8988T (cell line): ENCODE results near the gene ELFN2.

Experiments used
- DNase-seq: peaks from one replicate; pipeline ENCODE4 v3.0.0; 2011

The ELFN2 gene

DNA sequence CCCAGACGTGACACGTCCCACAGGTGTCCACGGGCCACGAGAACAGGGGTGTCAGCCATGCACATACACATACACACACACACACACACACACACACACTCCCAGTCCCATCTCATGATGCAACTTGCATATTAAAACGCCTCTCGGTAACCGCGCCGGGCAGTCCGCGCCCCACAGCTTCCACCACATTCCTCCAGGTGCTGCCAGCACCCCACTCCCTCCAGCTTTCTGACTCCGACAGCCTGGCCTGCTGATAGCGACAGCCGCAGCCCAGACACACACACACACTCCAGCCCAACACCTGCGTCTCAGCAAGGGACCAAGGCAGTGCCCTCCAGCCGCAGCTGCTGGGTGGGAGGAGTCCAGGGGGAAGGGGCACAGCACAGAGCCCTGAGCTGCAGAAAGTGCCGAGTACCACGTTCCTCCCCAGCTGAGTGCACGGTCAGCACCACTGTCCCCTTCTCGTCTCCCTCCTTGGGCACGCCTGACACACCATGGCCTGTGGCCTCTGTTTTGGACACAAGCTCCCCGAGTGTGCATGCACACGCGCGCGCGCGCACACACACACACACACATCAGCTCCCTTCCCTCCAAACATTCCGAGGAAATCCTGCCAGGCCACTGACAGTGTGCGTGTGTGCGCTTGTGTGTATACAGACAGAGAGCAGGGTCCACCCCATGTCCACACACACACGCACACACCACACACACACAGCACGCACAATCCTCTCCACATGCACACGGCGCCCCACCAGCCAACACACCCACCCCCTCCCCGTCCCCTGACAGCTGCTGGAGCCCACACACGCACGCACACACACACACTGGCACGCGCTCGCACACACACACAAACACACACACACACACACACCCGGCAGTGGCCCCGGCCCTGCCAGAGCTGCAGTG is 1.2 kb downstream of the ELFN2 start:
- no peak for DNase-seq

DNA sequence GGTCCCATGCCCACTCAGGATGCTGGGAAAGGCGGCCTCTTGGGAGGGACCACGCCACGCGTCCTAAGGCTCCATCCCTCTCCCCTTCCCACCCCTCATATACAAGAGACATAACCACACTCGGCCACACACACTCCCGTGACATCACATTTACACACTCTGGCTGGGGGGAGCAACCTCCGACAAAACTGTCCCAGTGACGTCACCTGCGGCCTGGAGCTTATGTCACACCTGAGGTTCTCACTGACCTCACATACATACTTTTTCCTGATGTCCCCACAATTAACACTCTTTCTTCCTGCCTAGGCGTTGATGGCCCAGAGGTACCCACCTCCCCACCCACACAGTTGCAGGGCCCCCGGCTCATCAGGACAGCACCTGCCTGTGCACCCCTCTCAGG is 1.9 kb downstream of the ELFN2 start:
- DNase-seq, result no peak

DNA sequence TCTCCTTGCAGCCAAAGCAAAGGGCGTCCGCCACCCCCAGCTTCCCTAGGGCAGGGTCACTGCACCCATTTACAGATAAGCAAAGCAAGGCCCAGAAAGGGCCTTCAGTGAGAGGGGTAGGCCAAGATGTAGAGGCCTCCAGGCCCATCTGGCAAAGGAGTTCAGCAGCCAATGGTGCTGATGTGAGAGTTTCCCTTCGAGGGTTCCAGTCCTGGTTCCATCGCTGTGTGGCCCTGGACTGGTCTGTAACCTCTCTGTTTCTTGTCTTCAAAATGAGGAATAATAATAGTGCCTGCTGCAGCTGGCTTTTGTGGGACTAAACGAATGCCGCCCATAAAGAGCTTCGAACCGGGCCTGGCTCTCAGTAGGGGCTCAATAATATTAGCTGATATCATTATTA is 4.0 kb downstream of the ELFN2 start:
- DNase-seq, result no peak

DNA sequence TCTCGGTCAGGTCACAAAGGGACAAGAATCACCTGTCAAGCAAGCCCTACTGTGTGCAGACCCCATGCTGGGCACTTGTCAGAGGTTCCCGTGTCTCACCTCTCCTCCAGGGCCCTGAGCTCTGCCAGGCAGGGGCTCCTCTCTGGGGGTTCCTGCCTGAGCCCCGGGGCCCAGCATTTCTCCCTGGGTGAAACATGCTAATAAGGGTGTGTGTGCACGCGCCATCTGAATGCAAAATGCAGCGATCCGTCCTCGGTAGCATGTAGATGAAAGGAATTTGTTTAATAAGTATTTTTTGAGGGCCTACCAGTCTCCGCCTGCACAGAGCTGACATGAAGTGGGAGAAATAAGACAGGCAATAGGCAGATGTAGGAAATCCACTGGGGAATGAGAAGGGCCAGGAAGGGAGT is 5.8 kb downstream of the ELFN2 start:
- peak; percentile 17 for DNase-seq

DNA sequence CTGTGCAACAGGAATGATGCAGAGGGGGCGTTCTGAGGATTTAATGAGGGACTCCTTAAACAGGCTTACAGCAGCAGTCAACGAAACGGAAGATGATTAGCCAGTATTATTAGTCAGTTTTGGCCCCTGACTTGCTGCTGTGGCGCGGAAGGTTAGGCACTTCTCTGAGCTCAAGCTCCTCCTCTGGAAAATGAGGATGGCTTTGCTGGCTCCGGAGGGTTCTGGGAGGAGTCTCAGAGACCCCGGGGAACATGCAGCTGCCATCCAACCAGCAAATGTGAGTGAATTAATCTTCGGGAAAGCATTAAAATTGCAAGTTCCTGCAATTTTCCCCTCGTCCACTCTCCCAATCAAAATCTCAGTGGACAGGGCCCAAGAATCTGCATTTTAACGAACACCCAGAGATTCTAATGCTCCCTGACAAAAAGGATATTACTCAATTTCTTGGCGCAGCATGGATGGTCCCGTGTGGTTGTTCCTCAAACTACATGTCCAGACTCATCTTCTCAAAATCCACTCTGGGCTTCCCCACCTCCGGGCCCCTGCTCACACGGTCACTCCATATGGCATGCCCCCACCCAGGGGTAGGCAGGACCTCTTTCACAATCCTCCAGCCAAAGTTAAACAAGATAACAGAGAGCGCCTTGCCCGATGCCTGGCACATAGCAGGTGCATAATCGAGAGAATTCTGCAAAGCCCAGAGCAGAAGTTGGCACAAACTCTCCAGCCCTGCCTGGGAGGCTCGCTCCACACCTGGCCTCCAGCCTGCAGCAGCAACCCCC is 6.4 kb downstream of the ELFN2 start:
- DNase-seq, result no peak

DNA sequence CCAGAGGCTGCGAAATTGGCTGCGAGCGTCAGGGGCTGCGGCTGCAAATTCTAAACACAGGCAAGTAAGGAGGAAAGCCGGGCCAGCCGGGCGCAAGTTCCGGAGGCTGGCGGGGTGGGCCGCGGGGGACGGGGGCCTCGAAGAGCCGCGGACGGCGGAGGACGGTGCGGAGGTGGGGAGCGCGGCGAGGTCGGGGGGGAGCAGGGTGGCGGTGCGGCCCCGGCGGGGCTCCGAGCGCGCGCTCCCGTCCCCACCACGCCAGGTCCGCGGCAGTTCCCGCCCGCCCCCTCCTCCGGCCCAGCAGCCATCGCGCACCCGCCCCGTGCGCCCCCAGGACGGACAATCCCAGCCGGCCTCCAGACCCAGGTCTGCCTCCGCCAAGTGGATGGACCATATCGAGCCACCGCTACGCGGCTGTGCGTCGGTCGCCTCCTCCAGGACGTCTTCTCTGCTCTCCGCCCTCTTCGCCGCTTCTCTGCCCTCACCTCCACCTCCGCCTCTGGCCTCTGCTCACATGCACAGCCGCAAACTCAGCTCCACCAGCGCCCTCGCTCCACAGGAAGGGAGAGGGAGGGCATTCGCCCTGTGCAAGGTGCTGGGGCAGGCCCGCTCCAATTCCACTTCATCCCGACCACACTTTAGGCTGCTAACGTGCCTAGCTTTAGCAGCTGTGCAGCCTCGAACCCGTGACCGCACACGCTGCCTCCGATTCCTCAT is 7.2 kb downstream of the ELFN2 start:
- peak; percentile 62 for DNase-seq

DNA sequence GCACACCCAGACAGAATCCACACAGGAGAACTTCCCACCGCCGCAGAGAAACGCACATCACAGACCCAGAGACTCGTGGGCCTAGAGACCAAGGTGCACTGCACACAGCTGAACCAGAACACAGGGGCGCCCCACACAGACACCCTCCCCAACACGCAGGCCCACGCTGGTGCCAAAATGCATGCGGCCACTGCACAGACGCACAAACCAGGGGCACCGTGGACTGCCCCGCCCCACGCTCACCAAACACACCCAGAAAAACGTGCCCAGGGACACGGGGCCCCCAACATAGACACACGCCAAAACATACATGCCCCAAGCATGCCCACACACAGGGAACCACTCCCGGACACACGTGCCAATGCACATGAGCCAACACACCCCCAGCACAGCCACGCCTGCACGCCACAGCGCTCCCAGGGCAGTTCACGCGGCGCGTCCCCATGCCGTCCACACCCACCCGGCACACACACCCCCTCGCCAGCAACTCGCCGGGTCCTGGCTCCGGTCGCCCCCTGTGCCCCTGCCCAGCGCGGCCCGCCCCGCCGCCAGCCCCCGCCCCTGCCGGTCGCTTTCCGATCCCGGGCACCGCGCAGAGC is 7.8 kb downstream of the ELFN2 start:
- DNase-seq, result no peak

DNA sequence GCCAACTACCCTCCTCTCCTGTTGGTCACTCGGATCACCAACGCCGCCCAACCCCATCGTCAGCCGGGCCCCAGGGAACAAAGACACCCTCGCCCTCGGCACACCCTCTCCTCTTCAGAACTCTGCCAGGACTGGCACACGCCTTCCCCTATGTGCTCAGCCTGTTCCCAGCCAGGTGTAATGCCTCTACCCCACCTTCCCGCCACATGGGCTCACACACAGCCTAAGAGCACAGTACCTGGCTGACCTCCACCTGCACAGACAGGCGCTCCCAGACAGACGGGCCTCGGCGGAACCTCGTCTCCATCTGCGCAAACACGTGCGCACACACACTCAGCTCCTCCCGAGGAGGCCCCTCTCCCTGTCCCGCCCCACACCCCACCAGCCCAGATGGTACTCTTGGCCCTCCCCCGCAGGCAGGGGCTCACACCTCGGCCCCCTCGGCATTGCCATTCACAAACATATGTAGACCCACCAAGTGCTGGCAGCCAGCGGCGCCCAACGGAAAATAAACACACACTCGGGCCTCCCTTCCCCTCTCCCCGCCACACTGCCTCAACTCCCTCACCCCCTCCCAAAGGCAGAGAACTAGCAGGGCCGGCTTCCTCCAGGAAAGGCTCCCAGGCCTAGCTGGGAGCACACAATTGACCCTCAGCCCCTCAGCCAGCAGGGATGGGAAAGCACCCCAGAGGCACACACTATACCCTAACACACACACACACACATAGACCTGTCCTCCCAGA is 8.5 kb downstream of the ELFN2 start:
- DNase-seq, result no peak

DNA sequence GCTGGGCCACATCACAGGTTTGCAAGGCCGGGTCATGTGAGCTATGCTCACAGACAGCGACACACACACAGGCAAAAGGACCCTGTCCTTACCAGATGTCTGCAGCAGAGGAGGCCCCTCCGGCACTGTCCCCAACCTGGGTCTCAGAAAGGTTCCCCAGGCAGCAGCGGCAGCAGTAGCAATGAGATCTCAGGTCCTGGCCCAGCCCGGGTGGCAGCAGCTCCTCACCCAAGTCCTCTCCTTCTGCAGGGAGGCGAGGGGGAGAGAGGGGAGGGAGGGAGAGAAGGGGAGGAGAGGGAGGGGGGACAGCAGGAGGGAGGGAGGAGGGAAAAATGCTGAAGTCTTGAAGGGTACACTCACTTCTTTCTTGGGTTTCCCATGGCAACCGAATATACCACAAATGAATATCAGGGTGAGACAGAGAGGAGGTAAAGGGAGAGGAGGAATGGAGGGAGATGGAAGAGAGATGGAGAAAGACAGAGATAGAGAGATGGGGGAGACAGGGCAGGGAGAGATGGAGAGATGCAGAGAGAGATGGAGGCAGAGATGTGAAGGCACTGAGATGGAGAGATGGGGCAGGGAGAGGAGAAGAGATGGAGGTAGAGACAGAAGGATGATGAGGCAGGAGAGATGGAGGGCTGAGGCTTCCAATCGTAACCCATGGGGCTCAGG is 9.5 kb downstream of the ELFN2 start:
- DNase-seq, result no peak

DNA sequence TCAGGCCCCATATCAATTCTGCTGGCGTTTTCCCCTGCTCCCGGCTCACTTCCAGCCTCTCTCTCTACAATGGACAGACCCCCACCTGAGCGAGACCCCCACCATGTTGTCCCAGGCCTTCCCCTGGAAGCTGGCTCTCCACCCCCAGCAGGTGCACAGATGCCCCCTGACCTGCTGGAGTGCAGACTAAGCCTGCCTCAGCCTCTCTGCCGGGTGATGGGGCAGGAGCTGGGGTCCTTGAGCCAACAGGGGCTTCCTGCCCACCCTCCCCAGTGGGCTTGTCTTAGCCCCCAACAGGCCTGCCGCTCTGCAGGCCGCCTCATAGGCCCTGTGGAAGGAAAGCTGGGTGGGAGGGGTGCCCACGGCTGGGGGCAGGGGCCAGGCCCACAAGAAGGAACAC is 10.0 kb downstream of the ELFN2 start:
- DNase-seq, result no peak

DNA sequence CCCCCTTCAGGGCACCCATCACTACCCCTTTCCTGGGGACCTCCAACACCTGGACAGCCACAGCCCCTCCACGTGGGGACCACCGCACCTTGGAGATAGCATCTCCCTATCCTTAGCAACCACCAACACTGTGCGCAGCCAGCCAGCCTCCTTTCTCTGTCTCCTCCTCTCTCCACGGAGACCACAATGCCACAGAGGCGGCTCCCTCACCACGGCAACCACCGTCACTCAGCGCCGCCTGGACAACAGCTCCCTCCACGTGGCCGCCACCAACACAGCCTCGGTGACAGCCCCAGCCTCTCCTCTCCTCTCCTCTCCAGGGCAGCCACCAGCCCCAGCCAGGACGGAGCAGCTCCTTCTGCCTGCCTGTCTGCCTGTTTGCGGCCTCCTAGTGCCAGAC is 10.5 kb downstream of the ELFN2 start:
- DNase-seq, result no peak

DNA sequence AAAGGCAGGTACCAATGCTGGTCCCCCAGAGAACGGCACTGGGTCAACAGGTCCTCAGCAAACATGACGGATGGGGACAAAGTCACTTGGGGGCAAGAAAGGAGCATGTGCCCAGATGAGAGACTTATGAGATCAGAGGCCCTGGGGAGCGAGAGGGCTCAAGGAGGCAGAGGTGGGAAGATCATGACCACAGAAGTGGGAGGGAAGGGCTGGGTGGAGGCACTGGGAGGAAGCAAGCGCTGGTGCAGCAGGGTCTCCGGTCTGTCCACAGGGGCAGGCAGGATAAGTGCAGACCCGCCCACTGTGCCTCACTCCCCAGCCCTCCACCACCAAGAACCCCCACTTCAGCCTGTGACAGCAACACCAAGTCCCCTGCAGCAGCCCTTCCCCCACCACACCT is 10.9 kb downstream of the ELFN2 start:
- no peak for DNase-seq

DNA sequence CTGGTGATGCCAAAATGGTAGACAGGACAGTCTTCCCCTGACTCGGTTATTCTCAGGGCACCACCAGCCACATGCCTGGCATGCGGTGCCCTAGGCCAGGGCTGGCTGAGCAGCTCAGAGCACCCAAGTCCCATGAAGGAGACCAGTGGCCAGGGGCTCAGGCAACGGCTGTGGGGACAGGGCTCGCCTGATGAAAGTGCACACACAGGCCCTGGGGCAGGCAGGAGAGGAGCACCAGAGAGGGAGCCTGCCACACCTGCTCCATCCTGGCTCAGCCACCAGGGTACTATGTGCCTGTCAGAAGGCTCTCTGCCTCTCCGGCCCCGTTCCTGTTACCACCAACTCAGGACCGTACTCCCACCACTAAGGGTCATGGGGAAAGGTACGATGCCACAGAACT is 12.1 kb downstream of the ELFN2 start:
- no peak for DNase-seq

DNA sequence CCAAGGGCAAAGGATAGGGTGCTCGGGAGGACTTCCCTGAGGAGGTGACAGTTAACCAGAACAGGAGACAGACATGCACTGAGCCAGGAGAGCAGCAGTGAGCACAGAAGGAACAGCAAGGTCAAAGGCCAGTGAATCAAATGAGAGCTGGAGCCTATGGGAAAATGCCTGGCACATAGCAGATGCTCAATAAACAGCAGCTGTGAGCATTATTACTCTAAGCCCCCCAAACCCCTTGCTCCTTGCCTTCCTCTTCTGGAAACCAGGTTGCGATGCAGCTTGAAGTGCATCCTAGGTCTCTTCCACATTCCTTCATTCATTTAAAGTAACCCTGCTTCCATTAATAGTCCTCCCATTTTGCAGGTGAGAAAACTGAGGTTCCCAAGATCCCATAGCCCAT is 13.0 kb downstream of the ELFN2 start:
- DNase-seq, result no peak

DNA sequence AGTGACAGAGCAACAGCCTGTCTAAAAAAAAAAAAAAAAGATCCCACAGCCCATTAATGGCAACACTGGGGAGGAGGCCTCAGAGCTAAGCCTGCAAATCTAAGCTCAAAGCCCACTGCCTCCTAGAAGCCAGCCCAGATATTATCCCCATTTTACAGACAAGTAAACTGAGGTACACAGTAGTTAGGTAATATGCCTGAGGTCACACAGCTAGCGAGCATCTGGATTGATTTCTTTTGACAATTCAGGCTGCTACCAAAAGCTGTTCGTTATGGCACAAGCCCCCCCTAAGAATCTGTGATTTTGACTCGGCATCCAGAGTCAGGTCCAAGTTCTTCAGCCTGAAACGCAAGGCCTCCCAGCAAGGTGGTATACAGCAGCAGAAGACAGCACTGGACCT is 13.7 kb downstream of the ELFN2 start:
- no peak for DNase-seq

DNA sequence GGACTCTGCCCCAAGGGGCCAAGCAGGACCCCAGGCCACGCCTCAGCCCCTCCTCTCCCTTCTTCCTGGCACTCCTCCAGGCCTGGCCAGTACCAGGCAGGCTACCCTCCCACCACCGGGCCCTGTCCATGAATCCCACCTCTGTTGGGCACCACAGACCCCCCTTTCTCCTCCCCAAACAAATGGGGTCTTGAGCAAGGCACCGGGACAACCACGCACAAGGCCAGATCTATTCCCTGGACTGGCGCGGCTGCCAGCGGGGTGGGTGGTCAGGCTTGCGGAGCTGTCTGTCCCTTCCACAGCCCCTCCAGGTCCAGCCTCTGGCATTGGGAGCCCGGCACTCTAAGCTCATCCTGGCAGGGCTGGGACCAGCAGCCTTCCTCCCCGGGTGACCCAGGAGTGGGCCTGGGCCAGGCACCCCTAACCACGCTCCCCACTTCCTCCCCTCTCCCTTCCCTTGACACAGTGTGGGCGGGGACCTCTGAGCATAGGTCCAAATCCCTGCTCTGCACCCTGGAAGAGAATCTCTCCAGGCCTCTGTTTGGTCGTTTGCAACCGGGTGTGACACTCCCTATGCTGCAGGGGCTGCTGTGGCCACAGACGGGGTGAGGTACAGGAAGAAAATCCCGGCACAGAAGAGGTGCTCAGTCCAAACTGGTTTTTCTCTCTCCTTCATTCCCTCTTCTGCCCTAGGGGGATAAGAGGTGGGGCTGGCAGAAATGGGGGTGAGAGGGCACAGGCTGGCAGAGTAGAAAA is 14.6 kb downstream of the ELFN2 start:
- DNase-seq, result no peak

DNA sequence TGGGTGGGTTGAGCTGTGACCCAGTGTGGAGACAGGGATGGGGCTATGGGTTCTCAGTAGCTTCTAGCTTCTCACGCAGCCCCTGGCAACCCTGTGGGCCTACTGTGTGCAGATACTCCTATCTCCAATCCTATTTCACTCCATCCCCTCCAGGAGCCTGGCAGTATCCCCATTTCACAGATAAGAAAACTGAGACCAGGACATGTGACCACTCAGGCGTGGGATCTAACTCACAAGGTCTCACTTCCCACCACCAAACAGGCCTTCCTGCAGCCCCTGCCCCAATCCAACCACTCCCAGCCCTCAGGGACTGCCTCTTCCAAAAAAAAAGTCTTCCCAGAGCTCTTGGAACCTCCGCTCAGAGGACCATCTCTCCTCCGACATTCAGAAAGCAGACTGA is 15.6 kb downstream of the ELFN2 start:
- DNase-seq, result no peak

DNA sequence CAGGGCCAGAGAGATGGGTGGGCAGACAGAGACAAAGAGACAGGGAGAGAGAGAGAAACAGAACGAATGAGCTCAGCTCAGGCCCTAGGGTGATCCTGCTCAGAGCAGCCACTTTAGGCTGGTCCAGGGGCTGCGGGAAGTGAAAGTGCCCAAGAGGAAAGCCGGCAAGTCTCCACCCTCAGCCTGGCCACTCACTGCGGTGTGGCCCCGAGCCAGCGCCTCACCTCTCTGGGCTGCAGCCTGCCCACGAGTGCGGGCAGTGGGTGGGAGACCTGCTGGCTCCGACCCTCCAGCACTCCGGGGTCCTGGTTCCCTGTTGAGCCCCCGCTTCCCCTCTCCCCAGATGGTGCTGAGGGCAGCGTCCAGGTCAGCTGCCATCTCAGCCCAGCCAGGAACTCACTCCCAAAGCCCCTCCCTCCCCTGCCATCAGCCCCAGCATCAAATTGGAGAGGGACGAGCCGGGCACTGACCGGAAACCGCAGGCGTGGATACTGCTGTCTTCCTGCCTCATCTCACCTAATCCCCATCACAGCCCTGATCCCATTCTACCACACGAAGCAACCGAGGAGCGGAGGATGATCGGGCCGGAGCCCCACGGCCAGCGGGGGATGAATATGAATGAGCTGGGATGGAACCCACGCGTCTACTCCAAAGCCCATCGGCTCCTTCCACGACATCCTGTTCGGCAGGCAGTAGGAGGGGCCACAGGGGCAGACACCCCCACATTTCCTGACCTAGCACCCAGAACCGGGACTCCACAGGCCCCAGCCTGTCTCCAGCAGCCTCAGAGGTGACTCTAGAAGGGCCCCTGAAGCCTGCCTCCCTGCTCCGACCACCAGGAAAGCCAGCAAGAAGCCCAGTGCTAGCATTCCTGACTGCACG is 16.9 kb downstream of the ELFN2 start:
- no peak for DNase-seq

DNA sequence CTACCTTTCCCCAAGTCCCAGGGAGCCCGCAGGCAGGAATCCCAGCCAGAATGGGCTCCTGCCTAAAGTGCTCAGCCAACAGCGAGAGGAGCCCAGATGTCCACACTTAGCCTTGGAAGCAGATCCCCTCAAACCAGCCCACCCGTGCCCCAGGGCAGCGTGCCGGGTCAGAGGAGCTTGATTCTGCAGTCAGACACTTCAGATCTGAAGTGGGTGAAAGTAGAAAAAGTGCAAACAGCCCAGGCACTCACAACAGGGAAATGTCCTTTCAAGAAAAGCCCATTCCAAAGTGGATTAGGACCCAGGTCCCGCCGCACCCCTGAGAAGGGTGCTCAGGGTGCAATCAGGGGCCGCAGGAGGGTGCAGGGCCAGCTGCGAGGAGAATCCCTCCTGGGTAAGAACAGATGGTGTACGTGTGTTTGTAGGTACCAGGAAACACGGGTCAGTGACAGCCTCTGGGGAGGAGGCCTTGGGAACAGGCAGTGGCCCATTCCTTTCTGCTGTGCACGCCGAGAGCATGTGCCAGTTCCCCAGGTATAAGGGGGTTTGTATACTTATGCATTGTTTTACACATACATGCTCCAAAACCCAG is 17.7 kb downstream of the ELFN2 start:
- no peak for DNase-seq

DNA sequence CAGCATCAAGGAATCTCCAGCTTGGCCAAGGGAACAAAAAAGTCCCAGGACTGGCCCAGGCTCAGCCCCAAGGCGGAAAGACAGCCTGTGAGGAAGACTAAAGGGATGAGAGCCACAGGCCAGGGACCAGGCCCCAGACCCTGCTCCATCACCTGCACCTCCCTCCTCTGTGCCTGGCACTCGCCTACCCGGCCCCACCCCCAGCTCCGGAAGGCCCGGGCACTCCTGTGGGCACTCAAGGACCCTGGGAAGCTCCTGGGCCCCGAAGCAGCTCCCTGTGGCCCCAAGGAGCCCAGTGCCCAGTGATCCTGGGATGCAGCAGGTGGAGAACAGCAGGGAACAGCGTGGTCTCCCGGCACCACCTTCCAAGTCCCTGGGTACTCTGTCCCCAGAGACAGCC is 18.2 kb downstream of the ELFN2 start:
- DNase-seq, result no peak
